Keratinocyte (primary cell): Measurements from ENCODE around the gene SETBP1. TPM values are rescaled to one million over a fixed set of nuclear protein-coding genes. Genes with fewer than 3 reads are reported as not detected.

Experiments
- DNase-seq: peaks from one replicate; pipeline ENCODE4 v3.0.0-alpha.2; 2011; ENCODE audit warnings: low read depth, missing footprints, low spot score
- FAIRE-seq: peaks from 2 replicates; lab custom pipeline; 2011; peaks lifted over from hg19 to GRCh38; lab: Jason Lieb, UNC
- H2AFZ ChIP-seq: 2 replicates; pipeline ENCODE4 v1.6.0; 2012; ENCODE audit warnings: low read length, control low read depth, inconsistent platforms; ENCODE audit not compliant: control insufficient read depth
- H3K27ac ChIP-seq: 2 replicates; pipeline ENCODE4 v1.5.1; 2011; ENCODE audit warnings: low read length; ENCODE audit not compliant: control insufficient read depth, insufficient read depth
- H3K27me3 ChIP-seq: 3 replicates; pipeline ENCODE4 v1.6.0; 2011; ENCODE audit warnings: low read length; ENCODE audit not compliant: control insufficient read depth, insufficient read depth; ENCODE audit errors: extremely low read depth
- H3K36me3 ChIP-seq, 2 experiments: 2 replicates in 1 of 2; 3 replicates in 1 of 2; pipeline ENCODE4 v1.5.1; 2011; ENCODE audit warnings: low read length in 2 of 2, mild to moderate bottlenecking in 1 of 2; ENCODE audit not compliant: control insufficient read depth in 2 of 2, insufficient read depth in 2 of 2; ENCODE audit errors: extremely low read depth in 1 of 2
- H3K4me1 ChIP-seq: 3 replicates; pipeline ENCODE4 v1.5.1; 2011; ENCODE audit warnings: low read length; ENCODE audit not compliant: control insufficient read depth, insufficient read depth; ENCODE audit errors: extremely low read depth
- H3K4me2 ChIP-seq: 3 replicates; pipeline ENCODE4 v1.6.0; 2011; ENCODE audit warnings: low read depth, low read length; ENCODE audit not compliant: control insufficient read depth, insufficient read depth; ENCODE audit errors: extremely low read depth
- H3K4me3 ChIP-seq, 3 experiments: fragments of 200-600 bp in 1 of 3; sonication (generic) in 1 of 3; 2 replicates in 2 of 3; 3 replicates in 1 of 3; pipeline ENCODE4 v1.5.1; 2011 to 2016; ENCODE audit warnings: low read length in 3 of 3, mild to moderate bottlenecking in 3 of 3, control low read depth in 2 of 3, inconsistent platforms in 1 of 3, low read depth in 1 of 3, mixed read lengths in 1 of 3, mixed run types in 1 of 3, moderate library complexity in 1 of 3; ENCODE audit not compliant: control insufficient read depth in 2 of 3, insufficient read depth in 2 of 3; ENCODE audit errors: extremely low read depth in 1 of 3
- H3K79me2 ChIP-seq: 2 replicates; pipeline ENCODE4 v1.6.0; 2012; ENCODE audit warnings: low read length; ENCODE audit not compliant: control insufficient read depth, insufficient read depth
- H3K9ac ChIP-seq: 3 replicates; pipeline ENCODE4 v1.6.0; 2011; ENCODE audit warnings: low read length; ENCODE audit not compliant: control insufficient read depth, insufficient read depth; ENCODE audit errors: extremely low read depth
- H3K9me1 ChIP-seq: 3 replicates; pipeline ENCODE4 v1.6.0; 2011; ENCODE audit warnings: low read length; ENCODE audit not compliant: control insufficient read depth, insufficient read depth; ENCODE audit errors: extremely low read depth
- H3K9me3 ChIP-seq: 2 replicates; pipeline ENCODE4 v1.5.1; 2012; ENCODE audit warnings: low read depth, low read length; ENCODE audit not compliant: control insufficient read depth
- H4K20me1 ChIP-seq: 3 replicates; pipeline ENCODE4 v1.6.0; 2011; ENCODE audit warnings: low read length; ENCODE audit not compliant: control insufficient read depth, insufficient read depth; ENCODE audit errors: extremely low read depth
- CTCF ChIP-seq, 3 experiments: IDR thresholded peaks in 1 of 3; conservative IDR thresholded peaks in 1 of 3; optimal IDR thresholded peaks in 1 of 3; 2 replicates in 2 of 3; 3 replicates in 1 of 3; pipeline versions ENCODE3 to v1.5.1; 2011; ENCODE audit warnings: low read length in 3 of 3, mild to moderate bottlenecking in 3 of 3, moderate library complexity in 2 of 3, control low read depth in 1 of 3, inconsistent platforms in 1 of 3; ENCODE audit not compliant: insufficient read depth in 2 of 3; ENCODE audit errors: extremely low read depth in 1 of 3
- EZH2 ChIP-seq: IDR thresholded peaks from one replicate; pipeline ENCODE4 v1.6.1; 2012; ENCODE audit warnings: inconsistent platforms, mild to moderate bottlenecking, low read length, moderate library complexity
- dilution Hi-C: fragments of 300-500 bp; cut with MboI; formaldehyde crosslinking; loops from one replicate; pipeline ENCODE4 v1.7.0; 2020; ENCODE audit warnings: low sequenced_read_pairs; ENCODE audit not compliant: extremely low pct_ligation_motif_present
- polyA plus RNA-seq, 5 experiments: library from polyadenylated mRNA; depleted of rRNA in 3 of 5; stranded (reverse) in 3 of 5; stranded (forward) in 1 of 5; unstranded in 1 of 5; fragments of >200 nt; gene quantifications; 1 replicate in 1 of 5; 2 replicates in 3 of 5; 3 replicates in 1 of 5; pipeline versions ENCODE4 v1.2.1 to v1.2.3, GENCODE V29; 2011 to 2012; ENCODE audit warnings: missing spikeins in 2 of 5, low read depth in 1 of 5, low replicate concordance in 1 of 5

Gene SETBP1
- polyA plus RNA-seq, 1 donor (not counting 4 experiments of a cell fraction or from before 2014, with no cell fraction given): 3.3 TPM

- dilution Hi-C loops: no loop called here
- no peak overlapping the region for H3K4me3 ChIP-seq
- H3K9me3 ChIP-seq: no peaks in the 10 kb centered on the region
- FAIRE-seq: no peak
- H3K4me1 ChIP-seq: no peaks in the 10 kb centered on the region
- no peaks in the 10 kb centered on the region for H4K20me1 ChIP-seq
- no peak for DNase-seq
- no peaks in the 10 kb centered on the region for H3K9me1 ChIP-seq
- H3K27ac ChIP-seq: no peak overlapping the region
- no peaks in the 10 kb centered on the region for H3K79me2 ChIP-seq
- H3K4me2 ChIP-seq: no peak overlapping the region
- no peak overlapping the region for H2AFZ ChIP-seq
- no peak for TF ChIP-seq EZH2
- TF ChIP-seq CTCF (optimal IDR thresholded peaks at IDR 0.05 in 1 of 3, IDR thresholded peaks at IDR 0.05 in 1 of 3, conservative IDR thresholded peaks at IDR 0.05 in 1 of 3; ENCODE audit: extremely low read depth in 1 of 3, insufficient read depth in 2 of 3, low read length in 3 of 3): no peak
- peaks cover 4% of the 10 kb centered on the region for H3K27me3 ChIP-seq
- no peaks in the 10 kb centered on the region for H3K36me3 ChIP-seq
- no peak overlapping the region for H3K9ac ChIP-seq
These were observed 430.8 kb downstream of the SETBP1 start for GRCh38 chr18:45111502-45111848.

GRCh38 chr18:45112682-45113081 lies 432.0 kb downstream of the SETBP1 start:
- dilution Hi-C loops: no loop called here

More at GRCh38 chr18:45112682-45113081, 432.0 kb downstream of the SETBP1 start:
- no peak overlapping the region for H3K4me2 ChIP-seq
- H3K79me2 ChIP-seq: no peaks in the 10 kb centered on the region
- peaks cover 4% of the 10 kb centered on the region for H3K27me3 ChIP-seq
- no peak for FAIRE-seq
- no peak overlapping the region for H3K9ac ChIP-seq
- no peak overlapping the region for H3K27ac ChIP-seq
- no peak for DNase-seq
- no peaks in the 10 kb centered on the region for H3K36me3 ChIP-seq
- H3K4me3 ChIP-seq: no peak overlapping the region
- H3K4me1 ChIP-seq: no peaks in the 10 kb centered on the region
- no peaks in the 10 kb centered on the region for H3K9me1 ChIP-seq
- H2AFZ ChIP-seq: no peak overlapping the region
- TF ChIP-seq EZH2: no peak
- TF ChIP-seq CTCF (optimal IDR thresholded peaks at IDR 0.05 in 1 of 3, IDR thresholded peaks at IDR 0.05 in 1 of 3, conservative IDR thresholded peaks at IDR 0.05 in 1 of 3; ENCODE audit: extremely low read depth in 1 of 3, insufficient read depth in 2 of 3, low read length in 3 of 3): no peak
- no peaks in the 10 kb centered on the region for H3K9me3 ChIP-seq
- no peaks in the 10 kb centered on the region for H4K20me1 ChIP-seq
